PC-9 (cell line): Measurements from ENCODE around the gene ZNF335. TPM values are rescaled to one million over a fixed set of nuclear protein-coding genes. Genes with fewer than 3 reads are reported as not detected.

ENCODE experiments used
- BruUV-seq: library from RNA; stranded (reverse); fragments of 400-500 nt; replicated peaks from 2 replicates; lab custom pipeline; 2021; lab: Mats Ljungman, UMichigan
- CTCF ChIA-PET: fragments of 300-600 bp; sonication (Branson Sonifier 250); formaldehyde crosslinking; loops from one replicate; lab custom pipeline; 2022; ENCODE audit warnings: antibody characterized with exemption; lab: Charles Lee
- POLR2A ChIA-PET: fragments of 300-600 bp; sonication (Branson Sonifier 250); formaldehyde crosslinking; loops from one replicate; lab custom pipeline; 2022; ENCODE audit warnings: antibody characterized with exemption; ENCODE audit not compliant: unreplicated experiment; lab: Charles Lee
- DNase-seq, 2 experiments: peaks; one replicate each; pipeline versions ENCODE4 v3.0.0 to v3.0.0-alpha.2; 2015 to 2022; ENCODE audit warnings: mixed read lengths in 1 of 2
- H2AFZ ChIP-seq: fragments of 200-600 bp; sonication (generic); 2 replicates; pipeline ENCODE4 v1.8.1; 2017; ENCODE audit warnings: antibody characterized with exemption
- H3F3A ChIP-seq: fragments of 200-600 bp; sonication (generic); 2 replicates; pipeline ENCODE4 v1.8.1; 2017; ENCODE audit warnings: antibody characterized with exemption, mild to moderate bottlenecking, low read depth; ENCODE audit not compliant: insufficient read depth
- H3K27ac ChIP-seq: fragments of 200-600 bp; sonication (generic); 2 replicates; pipeline ENCODE4 v1.6.1; 2016; ENCODE audit warnings: mixed run types
- H3K27me3 ChIP-seq: fragments of 200-600 bp; sonication (generic); 2 replicates; pipeline ENCODE4 v1.6.1; 2016; ENCODE audit warnings: low read depth, mixed run types; ENCODE audit not compliant: insufficient read depth
- H3K36me3 ChIP-seq: fragments of 200-600 bp; sonication (generic); 2 replicates; pipeline ENCODE4 v1.6.1; 2016; ENCODE audit warnings: low read depth, mixed run types
- H3K4me1 ChIP-seq: fragments of 200-600 bp; sonication (generic); replicated peaks from 2 replicates; pipeline ENCODE4 v1.6.1; 2016; ENCODE audit warnings: mixed run types; ENCODE audit not compliant: insufficient read depth
- H3K4me2 ChIP-seq: fragments of 200-600 bp; sonication (generic); 2 replicates; pipeline ENCODE4 v1.6.1; 2017; ENCODE audit warnings: mixed run types
- H3K4me3 ChIP-seq: fragments of 200-600 bp; sonication (generic); 2 replicates; pipeline ENCODE4 v1.6.1; 2016; ENCODE audit warnings: mixed run types
- H3K79me2 ChIP-seq: fragments of 200-600 bp; sonication (generic); 2 replicates; pipeline ENCODE4 v1.6.1; 2017; ENCODE audit warnings: low read depth, mixed run types
- H3K9me2 ChIP-seq: fragments of 200-600 bp; sonication (generic); 2 replicates; pipeline ENCODE4 v1.8.1; 2017; ENCODE audit warnings: mild to moderate bottlenecking; ENCODE audit not compliant: insufficient read depth
- H3K9me3 ChIP-seq: fragments of 200-600 bp; sonication (generic); 2 replicates; pipeline ENCODE4 v1.8.1; 2016; ENCODE audit warnings: low read depth; ENCODE audit not compliant: insufficient read depth
- H4K20me1 ChIP-seq: fragments of 200-600 bp; sonication (generic); 2 replicates; pipeline ENCODE4 v1.8.1; 2017; ENCODE audit not compliant: insufficient read depth
- CTCF ChIP-seq: fragments of 200-600 bp; sonication (generic); conservative IDR thresholded peaks from 2 replicates; pipeline ENCODE4 v1.6.1; 2017; ENCODE audit warnings: mixed run types, antibody characterized with exemption, mild to moderate bottlenecking, moderate library complexity
- EZH2 ChIP-seq: fragments of 200-600 bp; sonication (generic); IDR thresholded peaks from 2 replicates; pipeline ENCODE4 v1.8.0; 2017; ENCODE audit warnings: antibody characterized with exemption, low read depth
- intact Hi-C: fragments of 100-400 bp; cut with micrococcal nuclease; formaldehyde crosslinking; loops from one replicate; pipeline ENCODE4 v1.10.0; 2022; ENCODE audit not compliant: unreplicated experiment
- total RNA-seq: library from RNA; stranded (reverse); gene quantifications from 2 replicates; pipeline ENCODE4 v1.2.3, GENCODE V29; 2021

The ZNF335 gene
- total RNA-seq, 1 experiment from 2014 or later = 16.3 TPM

GRCh38 chr20:45907219-45907948 is 64.6 kb downstream of the ZNF335 start:
- CTCF ChIA-PET = no interaction called here
- H3F3A ChIP-seq = peaks cover 32% of the 10 kb centered on the region
- H2AFZ ChIP-seq = no peak overlapping the region
- intact Hi-C loops = no loop called here
- H3K4me3 ChIP-seq = no peak overlapping the region
- H3K36me3 ChIP-seq = peaks cover 15% of the 10 kb centered on the region
- H3K4me1 ChIP-seq = peaks cover 18% of the 10 kb centered on the region
- no peaks in the 10 kb centered on the region for H3K9me2 ChIP-seq
- no peak for TF ChIP-seq EZH2
- no peak for TF ChIP-seq CTCF
- no peak for DNase-seq
- 0 out of 2 replicates have a peak overlapping the region, but pooled peaks have one; percentile 7 for H3K27ac ChIP-seq
- peaks cover 6% of the 10 kb centered on the region for H3K79me2 ChIP-seq
- POLR2A ChIA-PET = no interaction called here
- no peak overlapping the region for H3K4me2 ChIP-seq
- BruUV-seq = no TSS peak
- no peaks in the 10 kb centered on the region for H3K9me3 ChIP-seq
- no peaks in the 10 kb centered on the region for H3K27me3 ChIP-seq
- peaks cover 9% of the 10 kb centered on the region for H4K20me1 ChIP-seq

- intact Hi-C loops = no loop called here
- Histone ChIP-seq H4K20me1 (peaks cover 9% of the 10 kb centered on the region), H3K9me2 (no peaks in the 10 kb centered on the region), H3K4me3 (no peak overlapping the region), H3K4me1 (peaks cover 18% of the 10 kb centered on the region), H2AFZ (no peak overlapping the region), H3K27ac (peak overlapping the region; percentile 65), H3K9me3 (no peaks in the 10 kb centered on the region), H3K79me2 (peaks cover 6% of the 10 kb centered on the region; the same call in 1 of the 2 replicates), H3K27me3 (no peaks in the 10 kb centered on the region), H3F3A (peaks cover 47% of the 10 kb centered on the region), H3K4me2 (peak overlapping the region; percentile 49), H3K36me3 (peaks cover 17% of the 10 kb centered on the region)
- POLR2A ChIA-PET = interaction anchor here (0.5 to 0.7 kb wide), 10 partner anchors 21 to 946 kb away, joined by 3 to 11 read pairs (median 3); partner anchors contain the start of gene ZSWIM1
- CTCF ChIA-PET = no interaction called here
- no TSS peak for BruUV-seq
- no peak for TF ChIP-seq CTCF
- TF ChIP-seq EZH2 = no peak
- peak; percentile 66 to 95 for DNase-seq
Observed at GRCh38 chr20:45905505-45906079, 66.4 kb downstream of the ZNF335 start.

- Histone ChIP-seq H4K20me1 (peaks cover 9% of the 10 kb centered on the region), H3K79me2 (peaks cover 6% of the 10 kb centered on the region; the same call in 1 of the 2 replicates), H3K9me3 (no peaks in the 10 kb centered on the region), H3K4me1 (peaks cover 18% of the 10 kb centered on the region), H3K27me3 (no peaks in the 10 kb centered on the region), H3K36me3 (peaks cover 19% of the 10 kb centered on the region), H3K4me3 (no peak overlapping the region), H3F3A (peaks cover 47% of the 10 kb centered on the region), H2AFZ (no peak overlapping the region), H3K9me2 (no peaks in the 10 kb centered on the region), H3K4me2 (peak overlapping the region; percentile 49), H3K27ac (peak overlapping the region; percentile 65)
- intact Hi-C loops = no loop called here
- CTCF ChIA-PET = interaction anchor here (0.7 kb wide), 1 partner anchor 14 kb away, joined by 3 read pairs; the partner anchor contains the start of genes CTSA and NEURL2
- no TSS peak for BruUV-seq
- POLR2A ChIA-PET = interaction anchor here (0.5 to 0.7 kb wide), 7 partner anchors 21 to 945 kb away, joined by 3 to 11 read pairs (median 3); no protein-coding TSS in a partner anchor
- no peak for TF ChIP-seq EZH2
- no peak for TF ChIP-seq CTCF
- no peak for DNase-seq
Observed at GRCh38 chr20:45904583-45905504, 67.2 kb downstream of the ZNF335 start.
